CD4-positive, CD25-positive, alpha-beta regulatory T cell (primary cell): Measurements from ENCODE around the gene PRSS22. TPM values are rescaled to one million over a fixed set of nuclear protein-coding genes. Genes with fewer than 3 reads are reported as not detected.

ENCODE experiments used
- ATAC-seq, 2 donors: fragments of 150-1000 bp; cut with Tn5 transposase; one replicate each; pipeline ENCODE4 v1.10.0; 2021; ENCODE audit warnings: low read depth in 2 of 2, moderate number of reproducible peaks in 2 of 2, moderate library complexity in 1 of 2
- DNase-seq, 3 donors: peaks; one replicate each; pipeline versions ENCODE4 v3.0.0 to v3.0.0-alpha.2; 2012 to 2022; ENCODE audit warnings: mixed read lengths in 1 of 3
- H3K27ac ChIP-seq: one replicate; pipeline ENCODE4 v1.7.0; 2013; ENCODE audit warnings: mild to moderate bottlenecking, low read length; ENCODE audit not compliant: insufficient read depth, poor library complexity, severe bottlenecking
- H3K27me3 ChIP-seq: one replicate; pipeline ENCODE4 v1.7.0; 2013; ENCODE audit warnings: low read length; ENCODE audit not compliant: control insufficient read depth, insufficient read depth
- H3K36me3 ChIP-seq: one replicate; pipeline ENCODE4 v1.7.0; 2013; ENCODE audit warnings: mild to moderate bottlenecking, low read length, moderate library complexity; ENCODE audit not compliant: control insufficient read depth, insufficient read depth
- H3K4me1 ChIP-seq: 2 replicates; pipeline ENCODE4 v1.7.0; 2013; ENCODE audit warnings: mild to moderate bottlenecking, low read length; ENCODE audit not compliant: insufficient read depth, control insufficient read depth, poor library complexity, severe bottlenecking
- H3K4me3 ChIP-seq: one replicate; pipeline ENCODE4 v1.7.0; 2013; ENCODE audit warnings: low read depth, mild to moderate bottlenecking, low read length, moderate library complexity
- H3K9me3 ChIP-seq, 2 experiments: 1 replicate in 1 of 2; 2 replicates in 1 of 2; pipeline ENCODE4 v1.7.0; 2013; ENCODE audit warnings: low read length in 2 of 2, mild to moderate bottlenecking in 1 of 2, moderate library complexity in 1 of 2; ENCODE audit not compliant: control insufficient read depth in 2 of 2
- H3K27ac Mint-ChIP-seq, 3 donors: one replicate each; pipeline ENCODE4 v1.8.0; 2020 to 2022; ENCODE audit warnings: mild to moderate bottlenecking in 3 of 3, mixed read lengths in 3 of 3, moderate library complexity in 2 of 3
- H3K27me3 Mint-ChIP-seq: one replicate; pipeline ENCODE4 v1.8.0; 2022; ENCODE audit warnings: mild to moderate bottlenecking, mixed read lengths
- H3K36me3 Mint-ChIP-seq: one replicate; pipeline ENCODE4 v1.8.0; 2020; ENCODE audit warnings: mixed read lengths
- H3K4me1 Mint-ChIP-seq, 4 donors: one replicate each; pipeline ENCODE4 v1.8.0; 2020 to 2022; ENCODE audit warnings: mixed read lengths in 4 of 4, mild to moderate bottlenecking in 1 of 4
- H3K4me3 Mint-ChIP-seq, 4 donors: one replicate each; pipeline ENCODE4 v1.8.0; 2020 to 2022; ENCODE audit warnings: mild to moderate bottlenecking in 4 of 4, mixed read lengths in 4 of 4, moderate library complexity in 3 of 4
- H3K9me3 Mint-ChIP-seq, 7 donors: one replicate each; pipeline ENCODE4 v1.8.0; 2020 to 2022; ENCODE audit warnings: mixed read lengths in 7 of 7, mild to moderate bottlenecking in 3 of 7, moderate library complexity in 2 of 7
- polyA plus RNA-seq, 4 donors: library from polyadenylated mRNA; unstranded; fragments of 300-500 nt; fragmentation: Illumina TruSeq; gene quantifications; one replicate each; pipeline ENCODE4 v1.2.3, GENCODE V29; 2021
- total RNA-seq: library from RNA; stranded (reverse); gene quantifications from one replicate; pipeline ENCODE4 v1.2.3, GENCODE V29; 2022

The PRSS22 gene
- total and polyA plus RNA-seq, 5 donors from 2014 or later: not detected

GRCh38 chr16:2835638-2836493 lies 22.1 kb downstream of the PRSS22 start:
- H3K9me3 ChIP-seq: no peaks in the 10 kb centered on the region
- Mint-ChIP-seq H3K4me3 (peak overlapping the region in 1 of 4 donors; percentile 10), H3K36me3 (no peaks in the 10 kb centered on the region), H3K27me3 (peaks cover 14% of the 10 kb centered on the region), H3K9me3 (peaks cover 0 to 3% (median 0%) of the 10 kb centered on the region in 7 donors), H3K4me1 (peaks cover 0 to 23% (median 8%) of the 10 kb centered on the region in 4 donors), H3K27ac (no peak overlapping the region)
- DNase-seq (no peak), ATAC-seq (no peak)
- H3K36me3 ChIP-seq: no peaks in the 10 kb centered on the region
- H3K4me1 ChIP-seq: peaks cover 10% of the 10 kb centered on the region
- H3K27ac ChIP-seq: no peak overlapping the region
- H3K27me3 ChIP-seq: no peaks in the 10 kb centered on the region
- H3K4me3 ChIP-seq: no peak overlapping the region

GRCh38 chr16:2834968-2835367 lies 23.0 kb downstream of the PRSS22 start:
- H3K9me3 ChIP-seq: no peaks in the 10 kb centered on the region
- no peak overlapping the region for H3K4me3 Mint-ChIP-seq
- H3K4me3 ChIP-seq: no peak overlapping the region
- no peak overlapping the region for H3K27ac ChIP-seq
- ATAC-seq: no peak
- H3K4me1 Mint-ChIP-seq: peaks cover 0 to 17% (median 8%) of the 10 kb centered on the region in 4 donors
- peaks cover 14% of the 10 kb centered on the region for H3K27me3 Mint-ChIP-seq
- DNase-seq: no peak
- no peaks in the 10 kb centered on the region for H3K27me3 ChIP-seq
- H3K4me1 ChIP-seq: peaks cover 2% of the 10 kb centered on the region
- peak overlapping the region in 1 of 3 donors; percentile 44 for H3K27ac Mint-ChIP-seq
- no peaks in the 10 kb centered on the region for H3K36me3 Mint-ChIP-seq
- no peaks in the 10 kb centered on the region for H3K36me3 ChIP-seq
- peaks cover 0 to 3% (median 0%) of the 10 kb centered on the region in 7 donors for H3K9me3 Mint-ChIP-seq

- no peaks in the 10 kb centered on the region for H3K4me1 ChIP-seq
- H3K27ac ChIP-seq: no peak overlapping the region
- H3K36me3 Mint-ChIP-seq: no peaks in the 10 kb centered on the region
- no peak overlapping the region for H3K4me3 ChIP-seq
- H3K4me1 Mint-ChIP-seq: peaks cover 0 to 12% (median 6%) of the 10 kb centered on the region in 4 donors
- H3K9me3 ChIP-seq: no peaks in the 10 kb centered on the region
- DNase-seq: no peak
- no peak overlapping the region for H3K4me3 Mint-ChIP-seq
- H3K27me3 ChIP-seq: no peaks in the 10 kb centered on the region
- H3K36me3 ChIP-seq: no peaks in the 10 kb centered on the region
- no peak overlapping the region for H3K27ac Mint-ChIP-seq
- no peak for ATAC-seq
- H3K27me3 Mint-ChIP-seq: peaks cover 14% of the 10 kb centered on the region
- peaks cover 0 to 3% (median 0%) of the 10 kb centered on the region in 7 donors for H3K9me3 Mint-ChIP-seq
These were observed 24.2 kb downstream of the PRSS22 start for GRCh38 chr16:2833776-2834175.

DNA sequence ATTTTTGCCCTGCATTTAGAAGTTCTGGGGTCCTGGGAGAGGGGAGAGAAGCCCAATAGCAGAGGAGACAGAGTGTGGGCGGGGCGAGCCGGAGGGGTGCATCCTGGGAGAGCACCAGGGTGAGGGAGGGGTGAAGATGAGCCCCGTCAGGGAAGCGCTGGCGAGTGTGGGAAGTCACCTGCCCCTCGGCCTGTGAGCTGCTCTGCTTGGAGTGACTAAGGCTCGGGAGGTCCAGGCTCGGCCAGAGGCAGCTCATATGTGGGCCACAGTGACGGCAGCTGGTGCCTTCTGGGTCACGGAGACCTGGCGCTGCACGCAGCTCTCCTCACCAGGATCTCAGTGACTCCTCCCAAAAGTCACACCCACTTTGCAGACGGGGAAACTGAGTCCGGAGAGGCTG lies 26.8 kb downstream of the PRSS22 start:
- H3K4me3 ChIP-seq: no peak overlapping the region
- no peaks in the 10 kb centered on the region for H3K4me1 ChIP-seq
- H3K27me3 ChIP-seq: no peaks in the 10 kb centered on the region
- H3K9me3 Mint-ChIP-seq: peaks cover 0 to 3% (median 0%) of the 10 kb centered on the region in 7 donors
- H3K27me3 Mint-ChIP-seq: peaks cover 4% of the 10 kb centered on the region
- no peaks in the 10 kb centered on the region for H3K9me3 ChIP-seq
- H3K27ac ChIP-seq: no peak overlapping the region
- no peaks in the 10 kb centered on the region for H3K4me1 Mint-ChIP-seq
- no peak overlapping the region for H3K27ac Mint-ChIP-seq
- DNase-seq (no peak), ATAC-seq (no peak)
- H3K4me3 Mint-ChIP-seq: no peak overlapping the region
- H3K36me3 ChIP-seq: no peaks in the 10 kb centered on the region
- no peaks in the 10 kb centered on the region for H3K36me3 Mint-ChIP-seq

DNA sequence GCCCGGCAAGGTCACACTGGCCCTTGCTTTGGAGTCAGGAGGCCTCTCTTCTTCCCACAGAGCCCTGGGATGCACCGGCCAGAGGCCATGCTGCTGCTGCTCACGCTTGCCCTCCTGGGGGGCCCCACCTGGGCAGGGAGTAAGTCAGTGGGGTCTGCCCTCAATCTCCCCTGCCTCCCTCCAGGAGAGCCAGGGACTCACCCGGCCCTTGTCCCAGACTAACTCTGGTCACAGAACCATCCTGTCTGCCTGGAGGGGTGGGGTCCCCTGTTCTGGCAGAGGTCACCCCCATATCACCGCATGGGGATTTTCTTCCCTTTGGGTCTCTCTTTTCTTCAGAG lies 27.6 kb downstream of the PRSS22 start:
- Histone ChIP-seq H3K27me3 (no peaks in the 10 kb centered on the region), H3K4me3 (no peak overlapping the region), H3K9me3 (no peaks in the 10 kb centered on the region), H3K27ac (no peak overlapping the region), H3K4me1 (no peaks in the 10 kb centered on the region), H3K36me3 (no peaks in the 10 kb centered on the region)
- no peaks in the 10 kb centered on the region for H3K36me3 Mint-ChIP-seq
- peaks cover 4% of the 10 kb centered on the region for H3K27me3 Mint-ChIP-seq
- no peak for ATAC-seq
- H3K9me3 Mint-ChIP-seq: peaks cover 0 to 1% (median 0%) of the 10 kb centered on the region in 7 donors
- no peak overlapping the region for H3K4me3 Mint-ChIP-seq
- no peak for DNase-seq
- H3K4me1 Mint-ChIP-seq: no peaks in the 10 kb centered on the region
- H3K27ac Mint-ChIP-seq: no peak overlapping the region

GRCh38 chr16:2829501-2830354 lies 28.2 kb downstream of the PRSS22 start, which contains the start of gene ZG16B:
Gene ZG16B (plus strand): TSS chr16:2830303. CDS start chr16:2830442, 139 bp downstream.
- Histone ChIP-seq H3K9me3 (no peaks in the 10 kb centered on the region), H3K27me3 (no peaks in the 10 kb centered on the region), H3K4me3 (no peak within 1 kb of the TSS), H3K4me1 (no peaks in the 10 kb centered on the region), H3K36me3 (no peaks in the 10 kb centered on the region), H3K27ac (no peak within 1 kb of the TSS)
- peak in 1 of 3 donors; percentile 26 for DNase-seq
- H3K4me1 Mint-ChIP-seq: no peaks in the 10 kb centered on the region
- H3K36me3 Mint-ChIP-seq: no peaks in the 10 kb centered on the region
- H3K27me3 Mint-ChIP-seq: peaks cover 4% of the 10 kb centered on the region
- no peak within 1 kb of the TSS for H3K27ac Mint-ChIP-seq
- no peak for ATAC-seq
- H3K4me3 Mint-ChIP-seq: no peak within 1 kb of the TSS
- peaks cover 0 to 1% (median 0%) of the 10 kb centered on the region in 7 donors for H3K9me3 Mint-ChIP-seq

DNA sequence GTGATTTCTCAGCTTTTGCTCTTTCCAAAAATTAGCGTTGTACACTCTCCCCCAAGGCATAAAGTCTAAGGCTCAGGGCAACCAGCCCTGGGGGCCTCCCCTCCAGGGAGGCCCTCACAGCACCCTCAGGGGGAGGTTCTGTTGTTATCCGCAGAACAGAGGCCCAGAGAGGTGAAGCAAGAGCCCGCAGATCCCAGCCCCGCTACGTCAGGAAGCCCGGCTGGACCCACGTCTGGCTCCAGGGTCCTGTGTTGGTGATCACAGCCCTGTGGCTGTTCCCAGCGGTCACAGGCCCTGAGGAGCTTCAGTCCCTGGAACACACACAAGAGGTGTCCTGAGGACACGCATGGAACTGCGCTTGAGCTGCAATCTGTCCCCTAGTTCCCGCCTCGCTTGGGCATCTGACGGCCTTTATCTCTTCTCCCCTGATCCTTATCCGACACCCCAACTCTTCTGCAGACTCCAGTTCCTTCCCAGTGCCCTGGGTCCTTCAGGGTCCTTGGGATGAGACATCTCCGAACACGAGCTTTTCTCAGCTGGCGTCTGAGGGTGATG lies 29.0 kb downstream of the PRSS22 start:
- Histone ChIP-seq H3K27me3 (no peaks in the 10 kb centered on the region), H3K4me3 (no peak overlapping the region), H3K27ac (no peak overlapping the region), H3K36me3 (no peaks in the 10 kb centered on the region), H3K4me1 (no peaks in the 10 kb centered on the region), H3K9me3 (no peaks in the 10 kb centered on the region)
- H3K4me3 Mint-ChIP-seq: no peak overlapping the region
- DNase-seq: no peak
- H3K9me3 Mint-ChIP-seq: peaks cover 0 to 1% (median 0%) of the 10 kb centered on the region in 7 donors
- H3K27ac Mint-ChIP-seq: no peak overlapping the region
- no peak for ATAC-seq
- no peaks in the 10 kb centered on the region for H3K36me3 Mint-ChIP-seq
- H3K4me1 Mint-ChIP-seq: no peaks in the 10 kb centered on the region
- peaks cover 4% of the 10 kb centered on the region for H3K27me3 Mint-ChIP-seq
